Measurements from ENCODE around the gene TEX55. TPM values are rescaled to one million over a fixed set of nuclear protein-coding genes. Genes with fewer than 3 reads are reported as not detected.

TEX55 gene
- total RNA-seq (100 to 1,000 TPM in 1 of 2 donors, 10 to 100 TPM in 1; 70.4 to 158 TPM), polyA plus RNA-seq (ENCODE audit: insufficient read depth, low read depth, low replicate concordance) (176 TPM)
- long read RNA-seq, donor 1: 0 reads
- long read RNA-seq, donor 2: 0 reads

GRCh38 chr3:119145500-119146167 is at the start of gene TEX55:
Gene TEX55 (plus strand): TSS chr3:119146165. CDS start chr3:119146190, 25 bp downstream.
- H3K27ac ChIP-seq: no peak within 1 kb of the TSS
- TF ChIP-seq CTCF (IDR thresholded peaks at IDR 0.05) (peak in 2 of 3 experiments; percentile 38 to 42), POLR2A (IDR thresholded peaks at IDR 0.05) (no peak)
- H3K36me3 ChIP-seq (ENCODE audit: low read depth, missing control alignments): no peaks in the 10 kb centered on the region
- H3K9me3 ChIP-seq: no peaks in the 10 kb centered on the region
- peak; percentile 33 for DNase-seq
- no peaks in the 10 kb centered on the region for H3K4me1 ChIP-seq
- H3K4me3 ChIP-seq: peak within 1 kb of the TSS; percentile 34 to 36
- H3K27me3 ChIP-seq: no peaks in the 10 kb centered on the region
- whole genome bisulfite sequencing, 2 donors: 44 to 55% methylated on average over 12 to 23 of the region's 23 CpGs
- intact Hi-C loops (cut with DNase I; ENCODE audit: low total_unique reads): no loop called here

- no peak for DNase-seq
- no peak for TF ChIP-seq POLR2A (IDR thresholded peaks at IDR 0.05)
- no peak for TF ChIP-seq CTCF (IDR thresholded peaks at IDR 0.05)
- no peaks in the 10 kb centered on the region for H3K4me1 ChIP-seq
- 94 to 96% methylated on average over 3 of the region's 3 CpGs for WGBS, 2 donors
- H3K9me3 ChIP-seq: no peaks in the 10 kb centered on the region
- no peak overlapping the region for H3K27ac ChIP-seq
- no peak overlapping the region for H3K4me3 ChIP-seq
- no peaks in the 10 kb centered on the region for H3K36me3 ChIP-seq (ENCODE audit: low read depth, missing control alignments)
- H3K27me3 ChIP-seq: no peaks in the 10 kb centered on the region
- intact Hi-C loops (cut with DNase I; ENCODE audit: low total_unique reads): loop anchor here (5.0 kb wide), 1 partner anchor 216 kb away; no protein-coding TSS in a partner anchor
These were observed 48.0 kb upstream of the TEX55 start for GRCh38 chr3:119098003-119098402.

- H3K36me3 ChIP-seq (ENCODE audit: low read depth, missing control alignments): no peaks in the 10 kb centered on the region
- intact Hi-C loops (cut with DNase I; ENCODE audit: low total_unique reads): loop anchor here (5.0 kb wide), 1 partner anchor 216 kb away; no protein-coding TSS in a partner anchor
- no peaks in the 10 kb centered on the region for H3K4me1 ChIP-seq
- TF ChIP-seq POLR2A (IDR thresholded peaks at IDR 0.05) (no peak), CTCF (IDR thresholded peaks at IDR 0.05) (peak; percentile 64 to 74 (median 69))
- no peaks in the 10 kb centered on the region for H3K27me3 ChIP-seq
- H3K9me3 ChIP-seq: no peaks in the 10 kb centered on the region
- 32 to 38% methylated on average over 3 of the region's 3 CpGs for WGBS, 2 donors
- no peak for DNase-seq
- H3K27ac ChIP-seq: no peak overlapping the region
- H3K4me3 ChIP-seq: no peak overlapping the region
These were observed 47.2 kb upstream of the TEX55 start for GRCh38 chr3:119098619-119099222.

- H3K9me3 ChIP-seq: no peaks in the 10 kb centered on the region
- H3K27ac ChIP-seq: no peak overlapping the region
- TF ChIP-seq CTCF (IDR thresholded peaks at IDR 0.05) (no peak), POLR2A (IDR thresholded peaks at IDR 0.05) (no peak)
These were observed 46.2 kb upstream of the TEX55 start for GRCh38 chr3:119099785-119100184.

More at GRCh38 chr3:119099785-119100184, 46.2 kb upstream of the TEX55 start:
- Histone ChIP-seq H3K4me1 (no peaks in the 10 kb centered on the region), H3K36me3 (ENCODE audit: low read depth, missing control alignments) (no peaks in the 10 kb centered on the region), H3K27me3 (no peaks in the 10 kb centered on the region), H3K4me3 (no peak overlapping the region)
- no peak for DNase-seq
- 51 to 53% methylated on average over 2 of the region's 2 CpGs for WGBS, 2 donors
- intact Hi-C loops (cut with DNase I; ENCODE audit: low total_unique reads): loop anchor here (5.0 kb wide), 1 partner anchor 217 kb away; no protein-coding TSS in a partner anchor
